Heart left ventricle (tissue), 13 donors: ENCODE data around the gene CSMD2.

Source experiments
- CTCF ChIP-seq, 12 donors: fragments of 200-600 bp; sonication (generic) in 4 of 12; IDR thresholded peaks; one replicate each; pipeline versions ENCODE4 v1.5.0 to v1.8.0; 2018 to 2022; ENCODE audit warnings: antibody characterized with exemption in 12 of 12, mild to moderate bottlenecking in 5 of 12
- POLR2A ChIP-seq, 2 donors: fragments of 450-650 bp; IDR thresholded peaks; one replicate each; pipeline ENCODE4 v1.6.1; 2017; ENCODE audit warnings: antibody characterized with exemption in 2 of 2, mild to moderate bottlenecking in 2 of 2, moderate library complexity in 2 of 2
- donor health status: ischemic (EF 13 %, LVEDD 7.1; RV severe dilation, severe dysfunction).
- donor health status: DM: no; HTN: yes; CAD: no.
- donor health status: DM: no; HTN: no; CAD: no.
- donor health status: ischemic (EF 25% LVEDD 6.9; RV normal size, moderate dysfunction).
- donor health status: ischemic (EF 25% LVEDD 5.7; RV mildly dilated, moderate dysfunction).
- donor health status: ischemic (EF 35%, LVEDD 5.7; RV mildly dilated, moderate dysfunction).
- donor health status: nonischemic (EF 11% LVEDD 7.7; RV severe dilation, severe dysfunction).
- donor health status: DM: yes; HTN: yes; CAD: no.
- donor health status: PGD.
- donor health status: ischemic (EF 29% LVEDD 5.4; RV normal size, mild dysfunction).
- donor health status: nonischemic (EF 23%, LVEDD 6.1; RV moderate dilation, normal function).

- TF ChIP-seq CTCF (IDR thresholded peaks at IDR 0.05) (no peak), POLR2A (IDR thresholded peaks at IDR 0.05) (no peak)
Observed at GRCh38 chr1:34188418-34188817, 23.4 kb upstream of the CSMD2 start.
